ENCODE measurements around the gene F8. TPM values are rescaled to one million over a fixed set of nuclear protein-coding genes. Genes with fewer than 3 reads are reported as not detected.
"Not testable (repeated sequence)": the region's sequence is repeated elsewhere in the genome, so short reads cannot be mapped to it uniquely, and the experiment has no call there.

The F8 gene
- total RNA-seq, 2 donors from 2014 or later, result 2.1 to 4.5 TPM

DNA sequence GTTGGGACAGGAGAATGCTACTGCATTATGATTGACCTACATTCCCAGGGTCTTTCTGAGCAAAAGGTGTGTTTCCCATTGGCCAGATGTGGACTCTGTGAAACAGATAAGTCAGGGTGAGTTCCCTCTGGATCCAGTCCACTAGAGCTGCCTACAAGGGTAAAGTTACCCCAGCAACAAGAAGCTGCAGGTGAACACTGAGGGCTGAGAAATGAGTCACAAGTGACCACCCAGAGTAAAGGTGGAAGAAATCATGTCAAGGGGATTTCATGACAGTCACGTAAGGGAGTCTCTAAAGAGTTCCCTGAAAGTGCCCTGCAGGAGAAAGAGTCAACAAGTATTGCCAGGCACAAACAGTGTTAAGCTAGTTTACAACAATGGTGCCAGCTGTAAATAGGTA is 120.1 kb downstream of the F8 start:
- intact Hi-C loops (cut with DNase I, micrococcal nuclease), result no loop called here
- ATAC-seq (no peak), DNase-seq (no peak)

DNA sequence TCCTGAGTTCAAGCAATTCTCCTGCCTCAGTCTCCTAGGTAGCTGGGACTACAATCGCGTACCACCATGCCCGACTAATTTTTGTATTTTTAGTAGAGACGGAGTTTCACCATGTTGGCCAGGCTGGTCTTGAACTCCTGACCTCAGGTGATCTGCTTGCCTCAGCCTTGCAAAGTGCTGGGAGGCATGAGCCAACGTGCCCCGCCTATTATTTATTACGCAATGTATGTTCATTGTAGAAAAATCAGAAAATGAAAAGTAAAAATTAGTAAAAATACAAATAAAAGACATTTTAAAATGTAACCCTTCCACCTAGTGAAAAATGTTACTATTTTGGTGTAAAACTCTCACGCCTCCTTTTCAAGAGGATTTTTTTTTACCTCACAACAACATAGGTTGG is 122.2 kb downstream of the F8 start:
- DNase-seq, result no peak
- intact Hi-C loops (cut with DNase I, micrococcal nuclease), result no loop called here
- ATAC-seq, result no peak

DNA sequence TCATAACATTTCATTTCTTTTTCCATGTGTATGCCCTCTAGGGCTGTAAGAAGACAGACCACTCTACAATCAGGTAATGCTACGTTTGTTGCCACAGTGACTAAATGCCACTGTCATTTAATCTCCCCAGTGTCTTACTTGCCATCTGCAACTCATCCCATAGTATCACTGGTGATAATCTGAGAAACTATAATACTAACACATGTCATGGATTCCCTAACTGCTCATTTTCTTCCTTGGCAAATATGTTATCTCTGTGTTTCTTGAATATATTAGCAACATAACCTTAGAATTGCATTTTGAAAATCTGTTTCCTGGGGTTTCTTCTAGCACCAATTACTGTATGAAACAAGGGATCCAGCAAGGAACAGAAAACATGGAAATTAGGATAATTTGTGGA is 130.2 kb downstream of the F8 start:
- intact Hi-C loops (cut with DNase I, micrococcal nuclease), result no loop called here
- DNase-seq (no peak), ATAC-seq (no peak)

DNA sequence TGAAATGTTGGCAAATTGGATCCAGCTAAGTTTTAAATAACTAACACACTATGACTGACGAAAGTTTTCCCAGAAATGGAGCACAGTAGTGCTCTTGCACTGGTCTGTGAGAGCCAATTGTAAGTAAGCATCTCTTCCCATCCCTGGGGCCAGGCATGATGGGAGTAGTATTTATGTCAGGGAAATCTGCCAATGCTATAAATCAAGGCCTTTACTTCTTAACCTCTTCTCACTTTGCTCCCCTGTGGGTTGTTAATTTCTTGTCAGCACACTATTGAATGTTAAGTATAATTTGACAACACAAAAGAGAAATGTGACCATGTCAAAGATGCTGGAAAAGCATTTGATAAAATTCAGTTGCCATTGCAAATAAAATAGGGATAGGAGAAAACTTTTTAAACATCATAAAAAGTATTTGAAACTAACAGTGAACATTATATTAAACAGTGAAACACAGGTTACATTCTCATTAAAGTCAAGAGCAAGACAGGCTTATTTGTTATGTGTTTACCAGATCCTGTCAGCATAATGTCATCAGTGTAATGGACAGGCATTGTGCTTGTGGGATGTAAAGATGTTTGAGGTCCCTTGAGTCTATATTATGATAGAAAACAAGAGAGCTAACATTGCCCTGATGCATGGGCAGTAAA is 131.4 kb downstream of the F8 start:
- DNase-seq (no peak), ATAC-seq (no peak)
- intact Hi-C loops (cut with DNase I, micrococcal nuclease), result no loop called here

DNA sequence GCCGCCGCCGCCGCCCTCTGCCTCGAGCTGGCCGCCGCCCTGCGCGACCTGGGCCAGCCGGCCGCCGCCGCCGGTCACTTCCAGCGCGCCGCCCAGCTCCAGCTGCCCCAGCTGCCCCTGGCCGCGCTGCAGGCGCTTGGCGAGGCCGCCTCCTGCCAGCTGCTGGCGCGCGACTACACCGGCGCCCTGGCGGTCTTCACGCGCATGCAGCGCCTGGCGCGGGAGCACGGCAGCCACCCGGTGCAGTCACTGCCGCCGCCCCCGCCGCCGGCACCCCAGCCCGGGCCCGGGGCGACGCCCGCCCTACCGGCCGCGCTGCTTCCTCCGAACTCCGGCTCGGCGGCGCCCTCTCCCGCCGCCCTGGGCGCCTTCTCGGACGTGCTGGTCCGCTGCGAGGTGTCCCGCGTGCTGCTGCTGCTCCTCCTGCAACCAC is 135.7 kb downstream of the F8 start:
- intact Hi-C loops (cut with DNase I, micrococcal nuclease); DNase-seq: not testable (repeated sequence)
- peak; percentile 70 for ATAC-seq

DNA sequence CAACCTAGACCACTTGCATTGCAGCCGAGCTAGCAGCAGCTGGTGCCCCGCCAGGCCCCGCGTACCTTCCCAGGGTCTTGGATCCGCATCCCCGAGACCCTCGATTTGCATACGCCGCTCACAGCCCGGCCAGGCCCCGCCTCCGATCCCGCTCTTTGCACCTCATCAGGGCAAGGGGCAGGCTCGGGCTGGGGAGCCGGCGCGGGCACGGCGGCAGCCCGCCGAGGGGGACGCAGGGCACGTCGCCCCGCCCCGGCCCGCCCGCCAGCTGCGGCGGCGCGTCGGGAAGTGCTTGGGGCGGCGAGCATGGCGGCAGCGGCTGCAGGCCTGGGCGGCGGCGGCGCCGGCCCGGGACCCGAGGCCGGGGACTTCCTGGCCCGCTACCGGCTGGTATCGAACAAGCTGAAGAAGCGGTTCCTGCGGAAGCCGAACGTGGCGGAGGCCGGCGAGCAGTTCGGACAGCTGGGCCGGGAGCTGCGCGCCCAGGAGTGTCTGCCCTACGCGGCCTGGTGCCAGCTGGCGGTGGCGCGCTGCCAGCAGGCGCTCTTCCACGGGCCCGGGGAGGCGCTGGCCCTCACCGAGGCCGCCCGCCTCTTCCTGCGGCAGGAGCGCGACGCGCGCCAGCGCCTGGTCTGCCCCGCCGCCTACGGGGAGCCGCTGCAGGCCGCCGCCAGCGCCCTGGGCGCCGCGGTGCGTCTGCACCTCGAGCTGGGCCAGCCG is 136.3 kb downstream of the F8 start, which contains the start of gene F8A1:
Gene F8A1, plus strand, starts transcription at position 287 of the 720 bp plus-strand sequence. Its CDS starts 20 bp downstream, at position 307.
- intact Hi-C loops (cut with DNase I, micrococcal nuclease), result not testable (repeated sequence)
- ATAC-seq (peak; percentile 86), DNase-seq (peak in 1 of 2 donors; percentile 32)

DNA sequence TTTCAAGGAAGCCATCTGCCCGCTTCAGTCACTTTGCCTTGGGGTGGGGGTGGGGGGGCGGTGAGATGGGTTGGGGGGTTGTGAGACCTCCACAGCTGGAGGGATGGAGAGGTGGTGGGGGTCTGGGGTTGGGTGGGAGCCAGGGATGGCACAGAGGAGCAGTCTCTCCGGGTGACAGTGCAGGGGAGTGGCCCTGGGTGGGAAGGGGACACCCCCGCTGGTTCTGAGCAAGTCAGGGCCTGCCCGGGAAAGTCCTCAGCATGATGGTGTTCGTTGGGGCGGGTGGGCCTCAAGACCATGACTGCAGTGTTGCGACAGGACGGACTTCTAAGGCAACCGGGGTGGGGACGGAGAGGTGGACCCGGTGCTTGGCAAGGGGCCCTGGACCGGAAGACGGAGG is 137.0 kb downstream of the F8 start:
- ATAC-seq; DNase-seq; intact Hi-C loops (cut with DNase I, micrococcal nuclease): not testable (repeated sequence)

DNA sequence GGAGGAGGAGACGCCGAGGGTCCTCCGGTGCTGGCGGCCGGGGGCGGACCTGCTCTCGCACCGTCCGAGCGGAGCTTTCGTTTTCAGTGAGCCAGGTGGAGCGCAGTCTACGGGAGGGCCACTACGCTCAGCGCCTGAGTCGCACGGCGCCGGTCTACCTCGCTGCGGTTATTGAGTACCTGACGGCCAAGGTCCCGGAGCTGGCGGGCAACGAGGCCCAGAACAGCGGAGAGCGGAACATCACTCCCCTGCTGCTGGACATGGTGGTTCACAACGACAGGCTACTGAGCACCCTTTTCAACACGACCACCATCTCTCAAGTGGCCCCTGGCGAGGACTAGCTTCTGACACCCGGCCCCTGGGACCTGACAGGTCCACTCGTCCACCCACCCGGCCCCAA is 137.5 kb downstream of the F8 start:
- DNase-seq; intact Hi-C loops (cut with DNase I, micrococcal nuclease); ATAC-seq: not testable (repeated sequence)

DNA sequence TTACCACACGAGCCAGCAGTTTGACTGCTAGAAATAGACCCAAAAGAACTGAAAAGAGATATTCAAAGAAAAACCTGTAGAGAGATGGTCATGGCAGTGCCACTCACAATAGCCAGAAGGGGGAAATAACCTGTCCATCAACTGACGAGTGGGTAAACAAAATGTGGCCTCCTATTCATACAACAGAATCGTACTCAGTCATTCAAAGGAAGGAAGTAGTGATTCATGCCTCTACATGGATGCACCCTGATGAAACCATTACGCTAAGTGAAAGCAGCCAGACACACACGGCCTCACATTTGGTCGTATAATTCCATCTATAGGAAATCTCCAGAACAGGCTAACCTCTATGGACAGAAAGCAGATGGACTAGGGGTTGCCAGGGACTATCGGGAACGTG is 138.5 kb downstream of the F8 start:
- DNase-seq; intact Hi-C loops (cut with DNase I, micrococcal nuclease); ATAC-seq: not testable (repeated sequence)

DNA sequence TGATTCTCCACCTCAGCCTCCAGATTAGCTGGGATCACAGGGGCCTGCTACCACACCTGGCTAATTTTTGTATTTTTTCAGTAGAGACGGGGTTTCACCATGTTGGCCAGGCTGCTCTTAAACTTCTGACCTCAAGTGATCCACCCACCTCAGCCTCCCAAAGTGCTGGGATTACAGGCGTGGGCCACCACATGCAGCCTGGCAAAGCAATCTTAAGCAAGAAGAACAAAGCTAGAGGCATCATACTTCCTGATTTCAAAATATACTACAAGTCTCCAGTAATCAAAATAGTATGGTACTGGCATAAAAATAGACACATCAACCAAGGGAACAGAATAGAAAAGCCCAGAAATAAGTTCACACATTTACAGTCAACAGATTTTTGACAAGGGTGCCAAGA is 149.2 kb downstream of the F8 start:
- DNase-seq, result no peak
- intact Hi-C loops (cut with DNase I, micrococcal nuclease), result no loop called here

DNA sequence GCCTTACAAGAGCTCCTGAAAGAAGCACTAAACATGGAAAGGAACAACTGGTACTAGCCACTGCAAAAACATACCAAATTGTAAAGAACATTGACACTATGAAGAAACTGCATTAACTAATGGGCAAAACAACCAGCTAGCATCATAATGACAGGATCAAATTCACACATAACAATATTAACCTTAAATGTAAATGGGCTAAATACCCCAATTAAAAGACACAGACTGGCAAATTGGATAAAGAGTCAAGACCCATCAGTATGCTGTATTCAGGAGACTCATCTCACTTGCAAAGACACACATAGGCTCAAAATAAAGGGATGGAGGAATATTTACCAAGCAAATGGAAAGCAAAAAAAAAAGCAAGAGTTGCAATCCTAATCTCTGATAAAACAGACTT is 154.0 kb downstream of the F8 start:
- ATAC-seq; intact Hi-C loops (cut with DNase I, micrococcal nuclease); DNase-seq: not testable (repeated sequence)

More for the DNA sequence above, 149.2 kb downstream of the F8 start:
- no peak for ATAC-seq

DNA sequence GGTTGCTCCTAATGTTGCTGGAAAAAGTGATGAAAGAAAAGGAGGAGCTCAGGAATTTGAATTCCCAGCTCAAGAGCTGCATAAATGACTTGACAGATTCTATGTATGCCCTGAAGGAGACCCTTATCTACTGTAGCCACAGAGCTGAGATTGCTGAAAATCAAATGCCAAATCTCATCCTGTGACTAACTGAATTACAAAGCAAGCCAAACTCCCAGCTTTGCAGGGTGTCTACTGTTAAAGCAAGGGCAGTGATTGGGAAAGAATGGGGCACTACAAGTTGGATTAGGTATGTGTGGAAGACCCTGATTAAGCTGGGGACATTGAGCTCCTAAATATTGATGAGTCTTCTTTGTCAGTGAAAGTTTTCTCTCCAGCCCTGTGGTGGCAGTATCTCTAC is 167.3 kb downstream of the F8 start:
- ATAC-seq, result no peak
- intact Hi-C loops (cut with DNase I, micrococcal nuclease), result no loop called here

DNA sequence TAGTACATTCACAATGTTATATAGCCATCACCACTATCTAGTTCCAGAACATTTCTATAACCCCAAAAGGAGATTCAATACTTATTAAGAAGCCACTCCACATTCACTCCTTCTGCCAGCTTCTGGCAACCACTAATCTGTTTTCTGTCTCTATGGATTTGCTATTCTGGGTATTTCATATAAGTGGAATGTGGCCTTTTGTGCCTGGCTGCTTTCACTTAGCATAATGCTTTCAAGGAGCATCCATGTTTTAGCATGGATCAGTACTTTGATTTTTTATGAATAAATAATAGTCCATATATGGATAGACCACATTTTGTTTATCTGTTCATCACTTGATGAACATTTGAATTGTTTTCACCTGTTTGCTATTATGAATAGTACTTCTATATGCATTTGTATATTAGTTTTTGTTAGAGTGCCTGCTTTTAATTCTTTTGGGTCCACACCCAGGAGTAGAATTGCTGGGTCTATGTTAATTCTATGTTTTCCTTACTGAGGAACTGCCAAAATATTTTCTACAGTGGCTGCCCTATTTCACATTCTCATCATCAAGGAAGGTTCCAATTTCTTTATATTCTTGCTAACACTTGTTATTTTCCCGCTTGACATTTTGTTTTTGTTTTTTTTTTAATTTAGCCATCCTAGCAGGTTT is 171.4 kb downstream of the F8 start:
- intact Hi-C loops (cut with DNase I, micrococcal nuclease), result no loop called here
- no peak for ATAC-seq
- DNase-seq, result no peak

More for the DNA sequence above, 167.3 kb downstream of the F8 start:
- no peak for DNase-seq

DNA sequence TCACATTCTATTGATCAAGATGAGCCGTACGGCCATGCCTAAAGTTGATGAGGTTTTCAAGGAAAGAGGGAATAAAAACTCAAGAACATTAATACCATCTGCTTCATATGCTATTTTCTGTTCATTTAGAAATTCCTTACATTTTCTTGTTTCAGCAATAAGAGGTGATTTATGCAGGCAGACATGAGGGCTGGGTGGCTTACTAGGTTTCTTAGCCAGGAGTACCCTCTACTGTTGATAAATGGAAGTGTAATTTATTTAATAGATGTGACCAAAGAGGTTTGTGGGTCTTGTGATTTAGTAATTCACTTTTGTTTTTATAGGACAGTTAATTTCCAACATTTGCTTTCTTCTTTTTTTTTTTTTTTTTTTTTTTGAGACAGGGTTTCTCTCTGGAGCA is 181.7 kb downstream of the F8 start:
- ATAC-seq, result peak; percentile 54
- DNase-seq, result no peak
- intact Hi-C loops (cut with DNase I, micrococcal nuclease), result no loop called here

DNA sequence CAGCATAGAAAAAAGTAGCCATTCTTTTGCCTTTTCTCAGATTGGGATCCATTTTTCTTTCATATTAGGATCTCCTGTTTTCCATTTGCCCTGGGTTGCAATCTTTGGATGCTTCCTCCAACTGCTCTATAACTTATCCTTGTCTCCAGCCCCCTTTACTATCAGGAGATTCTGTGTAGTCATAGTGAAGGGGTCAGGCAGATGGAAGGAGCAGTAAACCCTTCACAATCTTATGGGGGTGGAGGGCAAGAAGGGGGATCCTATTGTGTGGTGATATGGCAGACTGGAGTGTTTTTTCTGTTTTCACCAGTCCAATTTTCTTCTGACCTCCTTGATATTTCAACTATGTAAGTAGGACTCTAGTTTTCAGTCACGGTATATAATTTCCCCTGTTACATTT is 186.4 kb downstream of the F8 start:
- intact Hi-C loops (cut with DNase I, micrococcal nuclease), result no loop called here
- DNase-seq, result no peak
- no peak for ATAC-seq

DNA sequence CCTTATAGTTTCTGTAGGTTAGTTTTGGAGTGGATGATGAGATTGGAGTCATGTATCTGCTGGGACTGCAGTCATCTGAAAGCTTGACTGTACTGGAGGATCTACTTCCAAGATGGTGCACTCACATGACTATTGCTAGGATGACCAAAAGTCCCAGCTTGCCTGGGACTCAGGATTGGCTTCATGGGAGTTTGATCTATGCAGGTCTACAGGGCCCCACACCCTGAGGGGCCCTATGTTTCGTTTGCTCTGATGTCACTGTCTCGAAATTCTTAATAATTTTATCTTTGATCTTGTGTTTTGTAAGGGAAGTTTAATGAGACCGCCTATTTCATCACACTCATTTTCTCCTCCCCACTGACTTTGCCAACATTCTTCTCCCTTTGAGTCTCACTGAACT is 188.0 kb downstream of the F8 start, which contains the start of gene SMIM9:
Gene SMIM9, minus strand, starts transcription at position 101 of the 400 bp plus-strand sequence. CDS start 3,806 bp downstream, outside the sequence.
- ATAC-seq (no peak), DNase-seq (no peak)
- intact Hi-C loops (cut with DNase I, micrococcal nuclease), result no loop called here

DNA sequence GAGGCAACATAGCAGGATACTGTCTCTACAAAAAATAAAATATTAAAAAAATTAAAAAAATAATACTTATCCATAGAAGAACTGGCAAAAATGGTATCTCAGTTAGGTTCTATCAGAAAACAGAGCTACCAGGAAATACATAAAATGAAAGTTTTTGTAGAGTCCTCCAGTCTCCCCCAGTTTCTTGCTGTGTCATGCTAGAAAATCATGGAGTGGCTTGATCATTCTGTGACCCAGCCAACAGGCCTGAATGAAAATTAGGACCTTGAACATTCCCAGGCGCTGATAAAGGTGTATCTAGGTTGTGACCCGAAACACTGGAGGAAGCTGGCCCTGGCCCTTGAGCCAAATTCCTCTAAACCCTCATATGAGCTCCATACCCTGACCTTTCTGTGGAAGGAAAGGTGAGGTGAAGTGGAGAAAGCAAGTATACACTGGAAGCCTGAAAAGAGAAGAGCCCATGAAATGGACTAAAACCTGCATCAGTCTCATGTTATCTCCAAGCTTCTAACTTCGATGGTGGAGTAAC is 188.7 kb downstream of the F8 start:
- no peak for DNase-seq
- intact Hi-C loops (cut with DNase I, micrococcal nuclease), result no loop called here
- no peak for ATAC-seq

DNA sequence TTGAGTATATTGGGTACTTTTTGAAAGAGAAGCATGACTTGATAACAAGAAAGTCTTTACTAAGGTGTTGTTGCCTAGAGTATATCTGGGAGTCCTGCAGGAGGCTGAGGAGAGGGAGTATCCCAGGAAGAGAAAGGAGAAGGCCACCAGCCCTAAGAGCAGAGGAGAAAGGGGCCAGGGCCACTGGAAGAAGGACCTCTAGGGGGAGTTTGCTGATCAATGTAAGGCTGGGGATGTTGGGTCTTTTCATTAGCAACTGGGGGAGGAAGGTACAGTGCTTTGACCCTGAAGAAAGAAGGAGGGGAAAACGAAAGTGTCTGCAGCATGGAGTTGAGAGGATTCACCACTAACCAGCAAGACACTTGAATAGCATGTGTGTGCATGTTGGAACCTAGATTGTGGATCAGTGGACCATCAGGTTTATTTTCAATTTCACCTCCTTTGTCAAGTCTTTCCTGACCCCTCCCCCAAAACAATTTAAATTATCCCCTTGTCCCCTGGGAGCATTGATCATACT is 192.5 kb downstream of the F8 start:
- DNase-seq (no peak), ATAC-seq (no peak)
- intact Hi-C loops (cut with DNase I, micrococcal nuclease), result no loop called here

DNA sequence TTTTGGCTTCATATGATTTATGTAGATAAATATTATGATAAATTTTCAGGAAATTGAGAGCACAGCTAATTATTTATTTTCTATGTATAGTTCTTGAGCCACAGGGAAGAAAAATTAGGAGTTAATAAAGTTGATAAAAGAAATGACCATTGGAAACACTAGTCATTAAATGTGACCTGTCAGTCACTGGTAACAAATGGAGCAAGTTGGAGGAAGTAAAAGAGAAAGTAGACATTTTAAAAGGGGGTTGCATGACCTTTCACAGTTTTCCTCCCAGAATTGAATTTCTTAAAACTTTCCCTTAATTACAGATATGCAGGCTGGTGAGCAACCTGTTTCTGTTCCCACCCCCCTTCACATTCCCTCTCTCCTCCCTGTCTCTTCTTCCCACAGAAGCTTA is 193.4 kb downstream of the F8 start:
- ATAC-seq (no peak), DNase-seq (no peak)
- intact Hi-C loops (cut with DNase I, micrococcal nuclease), result no loop called here

All from left colon (tissue), 2 donors.